B cell (primary cell): Measurements from ENCODE around the gene SOHLH2. TPM values are rescaled to one million over a fixed set of nuclear protein-coding genes. Genes with fewer than 3 reads are reported as not detected.

Experiments
- ATAC-seq: fragments of 200-7000 bp; cut with Tn5 transposase; one replicate; pipeline ENCODE4 v1.10.0; 2021; ENCODE audit warnings: low read depth, mild to moderate bottlenecking, moderate number of reproducible peaks, moderate library complexity
- CTCF ChIA-PET: fragments of 350-600 bp; sonication (Branson Sonifier 250); formaldehyde crosslinking; loops from one replicate; lab custom pipeline; 2021; ENCODE audit warnings: antibody characterized with exemption, inconsistent platforms; lab: Charles Lee
- POLR2A ChIA-PET: fragments of 350-600 bp; sonication (Branson Sonifier 250); formaldehyde crosslinking; loops from one replicate; lab custom pipeline; 2021; ENCODE audit warnings: antibody characterized with exemption; lab: Charles Lee
- DNase-seq: peaks from one replicate; pipeline ENCODE4 v3.0.0; 2013
- H2AFZ ChIP-seq: 2 replicates; pipeline ENCODE4 v1.6.1; 2012; ENCODE audit warnings: mild to moderate bottlenecking, low read depth, low read length; ENCODE audit not compliant: insufficient read depth, poor library complexity, severe bottlenecking
- H3K27ac ChIP-seq, 2 donors: 1 replicate in 1 of 2; 2 replicates in 1 of 2; pipeline ENCODE4 v1.5.1; 2012 to 2013; ENCODE audit warnings: low read length in 2 of 2, mild to moderate bottlenecking in 2 of 2, moderate library complexity in 1 of 2
- H3K27me3 ChIP-seq, 4 experiments: fragments of 200-600 bp in 1 of 4; sonication (generic) in 1 of 4; replicated peaks in 1 of 4; 1 replicate in 2 of 4; 2 replicates in 2 of 4; pipeline versions ENCODE4 v1.6.1 to v1.7.0; 2013 to 2016; ENCODE audit warnings: low read length in 3 of 4, mild to moderate bottlenecking in 2 of 4, mixed read lengths in 1 of 4, moderate library complexity in 1 of 4; ENCODE audit not compliant: insufficient read depth in 4 of 4, control insufficient read depth in 3 of 4; ENCODE audit errors: control extremely low read depth in 1 of 4
- H3K36me3 ChIP-seq, 2 experiments: replicated peaks in 1 of 2; 1 replicate in 1 of 2; 2 replicates in 1 of 2; pipeline versions ENCODE4 v1.6.1 to v1.7.1; 2013; ENCODE audit warnings: low read length in 1 of 2; ENCODE audit not compliant: insufficient read depth in 2 of 2, control insufficient read depth in 1 of 2; ENCODE audit errors: control extremely low read depth in 1 of 2, extremely low read depth in 1 of 2
- H3K4me1 ChIP-seq, 2 donors: fragments of 200-600 bp in 1 of 2; sonication (generic) in 1 of 2; 1 replicate in 1 of 2; 2 replicates in 1 of 2; pipeline versions ENCODE4 v1.5.1 to v1.6.1; 2013 to 2017; ENCODE audit warnings: low read length in 2 of 2; ENCODE audit not compliant: control insufficient read depth in 2 of 2, insufficient read depth in 2 of 2
- H3K4me2 ChIP-seq: replicated peaks from 2 replicates; pipeline ENCODE3; 2012; ENCODE audit warnings: mild to moderate bottlenecking, low read depth, low read length; ENCODE audit not compliant: poor library complexity, severe bottlenecking
- H3K4me3 ChIP-seq, 5 experiments: fragments of 200-600 bp in 1 of 5; sonication (generic) in 1 of 5; 1 replicate in 3 of 5; 2 replicates in 2 of 5; pipeline versions ENCODE4 v1.5.1 to v1.7.0; 2011 to 2016; ENCODE audit warnings: low read length in 4 of 5, mild to moderate bottlenecking in 4 of 5, low read depth in 2 of 5, control low read depth in 1 of 5, moderate library complexity in 1 of 5; ENCODE audit not compliant: insufficient read depth in 1 of 5; ENCODE audit errors: control extremely low read depth in 1 of 5, extremely low read depth in 1 of 5
- H3K79me2 ChIP-seq: fragments of 200-600 bp; sonication (generic); one replicate; pipeline ENCODE4 v1.6.0; 2016; ENCODE audit warnings: low read length; ENCODE audit not compliant: control insufficient read depth, insufficient read depth
- H3K9ac ChIP-seq: fragments of 200-600 bp; sonication (generic); 2 replicates; pipeline ENCODE4 v1.6.1; 2017; ENCODE audit warnings: mild to moderate bottlenecking, low read length, moderate library complexity
- H3K9me3 ChIP-seq, 3 donors: one replicate each; pipeline versions ENCODE4 v1.6.1 to v1.7.1; 2013; ENCODE audit warnings: low read length in 2 of 3; ENCODE audit not compliant: control insufficient read depth in 2 of 3, insufficient read depth in 1 of 3; ENCODE audit errors: control extremely low read depth in 1 of 3
- H4K20me1 ChIP-seq: 2 replicates; pipeline ENCODE4 v1.6.0; 2012; ENCODE audit warnings: mild to moderate bottlenecking, low read length; ENCODE audit not compliant: insufficient read depth, control insufficient read depth, poor library complexity, severe bottlenecking
- H3K27ac Mint-ChIP-seq: one replicate; pipeline ENCODE4 v1.8.0; 2021; ENCODE audit warnings: mixed read lengths
- H3K27me3 Mint-ChIP-seq: one replicate; pipeline ENCODE4 v1.8.0; 2021; ENCODE audit warnings: mixed read lengths
- H3K4me1 Mint-ChIP-seq: one replicate; pipeline ENCODE4 v1.8.0; 2021; ENCODE audit warnings: mixed read lengths
- H3K4me3 Mint-ChIP-seq: one replicate; pipeline ENCODE4 v1.8.0; 2021; ENCODE audit warnings: mixed read lengths
- H3K9me3 Mint-ChIP-seq: one replicate; pipeline ENCODE4 v1.8.0; 2022; ENCODE audit warnings: mixed read lengths; ENCODE audit not compliant: insufficient read depth
- EZH2 ChIP-seq: IDR thresholded peaks from 2 replicates; pipeline ENCODE4 v1.6.1; 2012; ENCODE audit warnings: borderline replicate concordance, low read depth, mild to moderate bottlenecking, moderate library complexity, low read length; ENCODE audit not compliant: insufficient read depth, poor library complexity, severe bottlenecking
- WGBS: methylation state at CpG from one replicate; pipeline ENCODE4 v1.1.5; 2013; ENCODE audit warnings: missing lambda C conversion rate; ENCODE audit not compliant: insufficient coverage; 5-methylcytosine and 5-hydroxymethylcytosine counted together
- intact Hi-C: fragments of 100-400 bp; cut with micrococcal nuclease; formaldehyde crosslinking; loops from one replicate; pipeline ENCODE4 v1.10.0; 2022
- polyA plus RNA-seq: library from polyadenylated mRNA; depleted of rRNA; stranded (reverse); fragments of >200 nt; gene quantifications from 2 replicates; pipeline ENCODE4 v1.2.3, GENCODE V29; 2012
- total RNA-seq, 2 donors: library from RNA; stranded (reverse); fragments of 120-200 nt in 1 of 2; gene quantifications; 1 replicate in 1 of 2; 2 replicates in 1 of 2; pipeline versions ENCODE4 v1.2.3 to v1.2.4, GENCODE V29; 2013 to 2022
- TF ChIP-seq, protein P1 (sequence below): fragments of 200-600 bp; IDR thresholded peaks from one replicate; pipeline ENCODE4 v1.8.0; 2022; ENCODE audit warnings: antibody characterized with exemption, mild to moderate bottlenecking

SOHLH2 gene
- total and polyA plus RNA-seq, 2 donors (not counting 1 experiment from before 2014, with no cell fraction given) = not detected

DNA sequence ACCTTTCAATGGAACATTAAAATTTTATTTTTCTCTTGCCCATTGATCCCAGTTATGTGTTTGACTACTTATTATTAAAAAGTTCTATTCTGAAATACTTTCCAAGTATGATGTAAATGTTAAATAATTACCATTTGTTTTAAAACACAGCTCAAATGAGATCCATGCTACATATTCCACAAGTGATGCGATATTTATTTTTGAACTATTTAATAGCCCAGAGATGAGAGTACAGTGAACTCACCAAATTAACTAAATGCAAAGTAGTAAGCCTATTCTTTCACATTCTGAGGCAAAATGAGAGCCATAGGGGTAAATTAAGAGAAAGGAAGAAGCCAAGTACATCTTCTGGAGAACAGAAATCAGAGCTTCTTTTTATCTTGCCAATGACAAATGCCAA is 82.0 kb downstream of the SOHLH2 start:
- no peak overlapping the region for H2AFZ ChIP-seq
- Mint-ChIP-seq H3K9me3 (no peaks in the 10 kb centered on the region), H3K27ac (no peak overlapping the region), H3K4me3 (no peak overlapping the region), H3K4me1 (no peaks in the 10 kb centered on the region), H3K27me3 (peaks cover 27% of the 10 kb centered on the region)
- intact Hi-C loops = no loop called here
- H3K4me2 ChIP-seq = no peak overlapping the region
- ATAC-seq (no peak), DNase-seq (no peak)
- H3K4me1 ChIP-seq = no peaks in the 10 kb centered on the region
- CTCF ChIA-PET = no interaction called here
- no peak for TF ChIP-seq EZH2
- TF ChIP-seq, protein P1, sequence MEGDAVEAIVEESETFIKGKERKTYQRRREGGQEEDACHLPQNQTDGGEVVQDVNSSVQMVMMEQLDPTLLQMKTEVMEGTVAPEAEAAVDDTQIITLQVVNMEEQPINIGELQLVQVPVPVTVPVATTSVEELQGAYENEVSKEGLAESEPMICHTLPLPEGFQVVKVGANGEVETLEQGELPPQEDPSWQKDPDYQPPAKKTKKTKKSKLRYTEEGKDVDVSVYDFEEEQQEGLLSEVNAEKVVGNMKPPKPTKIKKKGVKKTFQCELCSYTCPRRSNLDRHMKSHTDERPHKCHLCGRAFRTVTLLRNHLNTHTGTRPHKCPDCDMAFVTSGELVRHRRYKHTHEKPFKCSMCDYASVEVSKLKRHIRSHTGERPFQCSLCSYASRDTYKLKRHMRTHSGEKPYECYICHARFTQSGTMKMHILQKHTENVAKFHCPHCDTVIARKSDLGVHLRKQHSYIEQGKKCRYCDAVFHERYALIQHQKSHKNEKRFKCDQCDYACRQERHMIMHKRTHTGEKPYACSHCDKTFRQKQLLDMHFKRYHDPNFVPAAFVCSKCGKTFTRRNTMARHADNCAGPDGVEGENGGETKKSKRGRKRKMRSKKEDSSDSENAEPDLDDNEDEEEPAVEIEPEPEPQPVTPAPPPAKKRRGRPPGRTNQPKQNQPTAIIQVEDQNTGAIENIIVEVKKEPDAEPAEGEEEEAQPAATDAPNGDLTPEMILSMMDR = no peak
- H3K4me3 ChIP-seq = no peak overlapping the region
- no peaks in the 10 kb centered on the region for H4K20me1 ChIP-seq
- peaks cover 0 to 30% (median 2%) of the 10 kb centered on the region in 4 experiments for H3K27me3 ChIP-seq
- H3K36me3 ChIP-seq = no peaks in the 10 kb centered on the region
- H3K79me2 ChIP-seq = no peaks in the 10 kb centered on the region
- H3K9ac ChIP-seq = no peak overlapping the region
- POLR2A ChIA-PET = no interaction called here
- no peak overlapping the region for H3K27ac ChIP-seq
- H3K9me3 ChIP-seq = peaks cover 0 to 2% (median 1%) of the 10 kb centered on the region in 3 donors
- WGBS = no CpG with 5 or more reads among the region's 1 CpG

DNA sequence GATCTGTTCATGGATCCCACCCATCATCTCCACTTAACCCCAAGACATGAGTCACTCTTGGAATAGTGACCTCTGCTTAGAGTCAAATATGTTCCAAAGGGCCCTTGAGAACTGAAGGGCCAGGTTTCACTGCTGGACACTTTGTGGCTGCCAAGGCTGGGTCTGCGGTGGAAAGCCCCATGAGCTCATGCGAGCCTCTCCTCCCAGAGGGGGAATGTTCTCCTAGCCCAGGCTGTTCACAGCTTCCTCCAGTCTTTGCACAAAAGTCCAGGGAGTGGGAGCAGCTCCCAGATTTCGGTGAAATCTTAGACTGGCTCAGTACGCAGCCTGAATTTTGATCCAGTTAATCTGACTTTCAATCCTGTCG is 82.4 kb downstream of the SOHLH2 start:
- H3K9me3 ChIP-seq = peaks cover 0 to 2% (median 1%) of the 10 kb centered on the region in 3 donors
- 90% methylated on average over 5 of the region's 5 CpGs for WGBS
- POLR2A ChIA-PET = no interaction called here
- no peak overlapping the region for H3K27ac Mint-ChIP-seq
- no peaks in the 10 kb centered on the region for H3K9me3 Mint-ChIP-seq
- ATAC-seq = no peak
- no peaks in the 10 kb centered on the region for H4K20me1 ChIP-seq
- TF ChIP-seq EZH2 = no peak
- H3K79me2 ChIP-seq = no peaks in the 10 kb centered on the region
- H3K4me2 ChIP-seq = no peak overlapping the region
- no peak for DNase-seq
- no peak overlapping the region for H3K4me3 Mint-ChIP-seq
- no peaks in the 10 kb centered on the region for H3K4me1 Mint-ChIP-seq
- no peaks in the 10 kb centered on the region for H3K36me3 ChIP-seq
- H3K27me3 Mint-ChIP-seq = peaks cover 27% of the 10 kb centered on the region
- no peak overlapping the region for H3K27ac ChIP-seq
- no peak overlapping the region for H3K9ac ChIP-seq
- no peak overlapping the region for H2AFZ ChIP-seq
- CTCF ChIA-PET = no interaction called here
- H3K4me3 ChIP-seq = no peak overlapping the region
- intact Hi-C loops = no loop called here
- H3K27me3 ChIP-seq = peaks cover 0 to 30% (median 2%) of the 10 kb centered on the region in 4 experiments
- no peaks in the 10 kb centered on the region for H3K4me1 ChIP-seq
